GM19023 (cell line): Measurements from ENCODE around the gene POU2F1.

Experiments used
- ATAC-seq: cut with Tn5 transposase; IDR thresholded peaks from one replicate; pipeline ENCODE4 v1.9.1; 2021; ENCODE audit warnings: mild to moderate bottlenecking, moderate library complexity; ENCODE audit not compliant: unreplicated experiment

POU2F1 gene

DNA sequence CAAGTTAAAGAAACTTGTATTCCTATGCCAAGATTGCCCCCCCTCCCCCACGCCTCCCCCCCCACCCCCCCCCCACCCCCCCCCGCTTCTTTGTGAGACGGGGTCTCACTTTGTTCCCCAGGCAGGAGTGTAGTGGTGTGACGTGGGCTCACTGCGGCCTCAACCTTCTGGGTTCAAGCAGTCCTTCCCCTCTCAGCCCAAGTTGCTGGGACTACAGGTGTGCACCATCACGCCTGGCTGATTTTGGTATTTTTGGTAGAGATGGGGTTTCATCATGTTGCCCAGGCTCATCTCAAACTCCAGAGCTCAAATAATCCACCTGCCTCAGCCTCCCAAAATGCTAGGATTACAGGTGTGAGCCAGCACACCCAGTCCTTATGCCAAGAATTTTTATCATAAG is 136.6 kb downstream of the POU2F1 start:
- no peak for ATAC-seq

DNA sequence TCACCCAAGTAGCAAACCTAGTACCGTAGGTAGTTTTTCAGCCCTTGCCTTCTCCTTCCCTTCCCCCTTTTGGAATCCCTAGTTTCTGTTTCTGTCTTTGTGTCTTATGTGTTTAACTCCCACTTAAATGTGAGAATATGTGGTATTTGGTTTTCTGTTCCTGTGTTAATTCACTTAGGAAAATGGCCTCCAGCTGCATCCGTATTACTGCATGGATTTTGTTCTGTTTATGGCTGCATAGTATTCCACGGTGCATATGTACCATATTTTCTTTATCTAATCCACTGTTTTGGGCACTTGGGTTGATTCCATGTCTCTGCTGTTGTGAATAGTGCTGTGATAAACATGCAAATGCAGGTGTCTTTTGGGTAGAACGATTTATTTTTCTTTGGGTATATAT is 138.6 kb downstream of the POU2F1 start:
- ATAC-seq: no peak

DNA sequence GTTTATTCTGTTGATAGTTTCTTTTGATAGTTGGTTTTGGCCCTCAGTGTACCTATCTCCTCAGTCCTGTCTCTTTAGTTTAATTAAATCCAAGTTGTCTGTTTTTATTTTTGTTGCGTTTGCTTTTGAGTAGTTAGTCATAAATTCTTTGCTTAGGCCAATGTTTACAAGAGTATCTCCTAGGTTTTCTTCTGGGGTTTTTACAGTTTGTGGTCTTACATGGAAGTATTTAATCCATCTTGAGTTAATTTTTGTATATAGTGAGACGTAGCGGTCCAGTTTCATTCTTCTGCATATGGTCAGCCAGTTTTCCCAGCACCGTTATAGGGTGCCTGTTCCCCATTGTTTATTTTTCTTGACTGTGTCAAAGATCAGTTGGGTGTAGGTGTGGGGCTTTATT is 139.4 kb downstream of the POU2F1 start:
- ATAC-seq: no peak

DNA sequence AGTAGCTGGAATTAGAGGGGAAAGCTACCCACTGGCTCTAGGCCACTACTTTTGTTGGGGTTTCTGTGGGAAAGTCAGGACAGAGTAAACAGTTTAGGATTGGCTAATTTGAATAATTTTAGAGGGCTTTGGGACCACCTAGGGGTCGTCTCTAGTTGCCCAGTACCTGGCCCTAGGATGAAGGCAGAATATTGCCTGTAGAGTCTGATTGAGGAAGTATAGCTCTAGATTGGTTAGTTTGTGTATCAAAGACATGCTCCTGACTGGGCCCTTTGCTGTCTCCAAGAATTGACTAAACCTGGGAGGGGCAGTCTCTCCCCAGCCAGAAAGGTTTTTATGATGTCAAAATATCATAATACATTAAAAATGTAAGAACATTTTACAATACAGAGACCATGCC is 142.0 kb downstream of the POU2F1 start:
- ATAC-seq: no peak

DNA sequence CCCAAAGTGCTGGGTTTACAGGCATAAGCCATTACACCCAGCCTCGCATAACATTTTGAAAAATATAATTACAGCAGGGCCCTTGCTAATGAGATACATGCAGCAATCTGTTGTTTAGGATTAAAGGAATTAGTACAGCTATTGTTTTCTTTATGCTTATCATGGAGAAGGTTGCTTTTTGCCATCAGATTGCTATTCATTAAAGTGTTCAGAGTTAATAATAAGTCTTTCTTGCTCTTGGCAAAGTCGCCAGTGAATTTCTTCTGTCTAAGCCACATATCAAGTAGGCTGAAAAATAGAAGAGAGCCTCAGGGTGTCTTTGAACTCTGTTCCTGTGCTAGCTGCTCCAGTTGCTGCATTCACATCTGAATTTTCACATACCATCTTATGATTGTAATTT is 144.1 kb downstream of the POU2F1 start:
- ATAC-seq: no peak

DNA sequence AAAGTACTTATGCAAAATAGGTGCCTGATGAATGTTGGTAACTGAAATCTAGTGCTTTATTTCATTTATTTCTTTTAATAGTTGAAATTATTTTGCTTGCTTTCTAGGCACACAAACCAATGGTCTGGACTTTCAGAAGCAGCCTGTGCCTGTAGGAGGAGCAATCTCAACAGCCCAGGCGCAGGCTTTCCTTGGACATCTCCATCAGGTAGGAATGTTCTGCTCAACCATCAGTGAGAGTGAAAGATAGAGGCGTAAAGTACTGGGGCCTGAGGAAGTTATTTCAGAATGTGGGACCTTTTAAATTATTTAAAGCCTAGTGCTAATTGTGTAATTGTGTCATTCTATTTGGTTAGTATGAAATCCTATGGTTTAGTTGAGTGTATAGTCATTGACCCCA is 144.7 kb downstream of the POU2F1 start:
- no peak for ATAC-seq

DNA sequence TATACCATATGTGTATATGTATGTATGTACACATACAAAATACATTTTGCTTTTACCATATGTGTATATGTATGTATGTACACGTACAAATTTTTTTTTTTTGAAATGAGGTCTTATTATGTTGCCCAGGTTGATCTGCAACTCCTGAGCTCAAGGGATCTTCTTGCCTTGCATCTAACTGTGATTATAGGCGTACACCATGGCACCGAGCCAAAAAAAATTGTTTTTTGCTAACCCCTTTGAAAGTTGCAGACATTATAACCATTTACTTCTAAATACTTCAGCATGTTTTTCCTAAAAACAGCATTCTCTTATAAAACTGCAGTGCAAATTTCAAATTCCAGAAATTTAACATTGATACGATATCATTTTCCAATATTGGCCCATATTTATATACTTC is 147.0 kb downstream of the POU2F1 start:
- no peak for ATAC-seq

DNA sequence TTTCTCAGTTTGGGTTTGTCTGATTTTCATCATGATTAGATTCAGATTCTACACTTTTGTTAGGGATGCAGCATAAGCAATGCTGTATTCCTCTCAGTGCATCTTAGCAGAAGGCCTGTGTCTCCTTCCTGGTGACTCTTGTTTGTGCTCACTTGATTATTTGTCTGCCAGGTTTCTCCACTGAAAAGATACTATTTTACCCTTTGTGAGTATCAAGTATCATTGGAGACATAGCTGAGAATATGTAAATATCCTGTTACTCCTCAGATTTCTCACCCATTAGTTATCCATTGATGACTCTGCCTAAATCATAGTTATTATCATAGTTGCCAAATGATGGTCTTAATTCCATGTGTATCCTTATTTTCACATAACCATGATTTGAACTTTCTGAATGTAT is 148.5 kb downstream of the POU2F1 start:
- ATAC-seq: no peak

DNA sequence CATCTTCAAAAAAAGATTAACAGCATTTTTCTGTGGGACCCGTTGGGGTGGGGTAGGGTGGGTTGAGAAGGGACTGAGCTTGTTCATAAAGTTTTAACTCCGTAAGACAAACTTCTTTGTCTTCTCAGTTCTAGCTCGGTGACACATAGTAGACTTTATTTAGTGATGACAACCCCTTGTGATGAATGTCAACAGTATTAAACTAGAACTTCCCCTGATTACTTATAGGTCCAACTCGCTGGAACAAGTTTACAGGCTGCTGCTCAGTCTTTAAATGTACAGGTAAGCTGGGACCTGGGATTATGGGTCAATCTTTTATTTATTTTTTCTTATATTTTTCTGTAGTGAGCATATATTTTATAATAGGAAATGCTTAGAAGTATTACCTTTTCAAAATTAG is 149.2 kb downstream of the POU2F1 start:
- no peak for ATAC-seq

DNA sequence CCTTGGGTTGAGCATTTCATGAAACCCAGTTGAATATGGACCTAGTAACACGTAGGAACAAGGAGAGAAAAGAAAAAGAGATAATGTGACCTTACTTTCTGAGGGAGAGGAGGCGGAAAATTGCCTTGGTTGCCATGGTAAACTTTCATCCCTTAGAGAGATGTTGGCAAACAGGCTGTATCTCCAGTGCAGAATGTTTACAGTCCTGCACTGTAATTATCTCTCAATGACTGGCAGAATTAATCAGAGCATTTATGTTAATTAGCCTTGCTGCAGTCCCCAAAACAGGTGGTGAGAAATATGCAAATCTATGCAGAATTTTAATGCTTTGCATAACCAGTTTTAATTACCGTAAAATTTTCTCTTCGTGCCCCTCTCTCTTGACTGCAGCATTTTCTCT is 150.3 kb downstream of the POU2F1 start:
- no peak for ATAC-seq

DNA sequence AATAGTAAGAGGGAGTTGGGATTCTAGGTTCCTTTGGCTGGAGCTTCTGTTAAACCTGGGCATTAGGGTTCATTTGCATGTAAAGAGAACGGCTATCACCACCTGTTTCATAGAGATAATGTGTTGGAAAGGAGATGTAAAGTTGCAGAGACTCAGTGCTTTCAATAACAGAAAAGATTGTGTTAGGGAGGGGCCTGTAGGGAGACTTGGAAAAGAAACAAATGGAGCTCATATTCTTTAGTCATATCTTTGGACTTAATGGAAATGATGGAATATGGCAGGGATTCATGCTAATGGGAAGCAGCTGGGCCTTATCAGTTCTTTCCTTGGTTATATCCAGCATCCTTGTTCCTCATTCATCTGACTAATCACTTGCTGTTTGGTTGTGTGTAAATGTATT is 152.7 kb downstream of the POU2F1 start:
- ATAC-seq: no peak

DNA sequence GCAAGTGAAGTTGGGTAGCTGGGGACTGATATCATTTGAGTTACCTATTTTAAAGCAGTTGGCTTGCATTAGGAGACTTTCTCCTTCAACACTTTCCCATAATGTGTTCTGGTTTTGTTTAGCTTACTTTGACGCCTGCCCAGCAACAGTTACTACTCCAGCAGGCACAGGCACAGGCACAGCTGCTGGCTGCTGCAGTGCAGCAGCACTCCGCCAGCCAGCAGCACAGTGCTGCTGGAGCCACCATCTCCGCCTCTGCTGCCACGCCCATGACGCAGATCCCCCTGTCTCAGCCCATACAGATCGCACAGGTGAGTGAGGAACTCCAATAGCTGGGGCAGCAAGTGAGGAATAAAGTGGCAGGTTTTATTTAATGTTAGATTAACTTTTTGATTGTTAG is 153.3 kb downstream of the POU2F1 start:
- no peak for ATAC-seq

DNA sequence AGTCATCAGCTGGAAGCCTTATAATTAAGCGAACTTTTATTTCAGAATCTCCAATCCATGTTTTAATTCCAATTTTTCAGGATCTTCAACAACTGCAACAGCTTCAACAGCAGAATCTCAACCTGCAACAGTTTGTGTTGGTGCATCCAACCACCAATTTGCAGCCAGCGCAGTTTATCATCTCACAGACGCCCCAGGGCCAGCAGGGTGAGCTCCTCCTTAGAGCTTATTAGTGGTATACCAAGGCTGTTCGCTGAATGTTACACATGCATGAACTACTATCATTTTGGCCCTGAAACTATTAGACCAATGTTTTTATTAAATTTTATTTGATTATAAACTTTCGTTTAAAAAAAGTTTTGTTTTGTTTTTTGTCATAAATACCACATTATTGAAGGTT is 155.3 kb downstream of the POU2F1 start:
- ATAC-seq: no peak

DNA sequence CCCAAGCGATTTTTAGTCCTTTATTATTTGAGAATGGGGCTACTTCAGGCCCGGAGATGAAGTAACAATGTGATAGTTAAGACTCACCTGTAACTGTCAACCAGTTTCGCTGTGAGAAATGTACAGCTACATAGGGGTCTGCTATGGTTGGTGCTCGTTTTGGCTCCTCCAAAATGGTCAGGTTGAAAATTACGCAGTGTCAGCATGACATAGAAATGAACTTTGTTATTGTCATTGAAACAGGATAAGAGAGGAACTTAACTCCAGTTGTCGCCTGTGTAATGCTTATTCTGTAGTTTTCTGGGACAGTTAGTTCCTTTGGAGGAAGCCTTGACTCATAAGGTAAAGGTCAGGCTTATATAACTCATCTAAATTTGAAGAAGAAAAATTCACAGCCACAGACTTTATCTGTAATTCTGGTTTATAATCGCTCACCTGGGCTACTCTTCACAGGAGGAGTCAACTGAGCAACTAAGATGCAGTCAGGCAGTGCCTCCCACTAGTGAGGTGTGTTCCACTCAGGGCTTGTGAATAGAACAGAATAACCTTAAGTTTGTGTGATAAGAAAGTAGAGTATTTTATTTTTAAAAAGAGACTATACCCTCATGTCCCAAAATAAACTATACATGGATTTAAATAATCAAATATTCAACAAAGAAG is 166.7 kb downstream of the POU2F1 start:
- ATAC-seq: no peak

DNA sequence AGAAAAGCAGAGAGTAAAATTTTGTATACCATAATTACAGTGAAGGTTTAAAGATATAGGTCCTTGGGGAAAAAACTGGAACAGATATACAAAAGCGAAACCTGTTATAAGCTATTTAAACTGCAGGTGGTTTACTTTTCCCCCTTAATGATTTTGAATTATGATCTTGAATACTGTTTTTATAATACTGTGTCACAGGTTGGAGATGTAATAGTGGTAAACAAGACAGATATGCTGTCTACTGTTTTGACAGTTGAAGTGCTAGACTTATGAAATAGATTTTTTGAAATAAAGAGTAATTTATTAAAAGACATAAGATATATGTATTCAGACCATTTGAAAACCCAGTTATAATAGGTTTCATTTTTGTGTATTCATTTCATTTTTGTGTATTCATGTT is 168.3 kb downstream of the POU2F1 start:
- ATAC-seq: no peak

DNA sequence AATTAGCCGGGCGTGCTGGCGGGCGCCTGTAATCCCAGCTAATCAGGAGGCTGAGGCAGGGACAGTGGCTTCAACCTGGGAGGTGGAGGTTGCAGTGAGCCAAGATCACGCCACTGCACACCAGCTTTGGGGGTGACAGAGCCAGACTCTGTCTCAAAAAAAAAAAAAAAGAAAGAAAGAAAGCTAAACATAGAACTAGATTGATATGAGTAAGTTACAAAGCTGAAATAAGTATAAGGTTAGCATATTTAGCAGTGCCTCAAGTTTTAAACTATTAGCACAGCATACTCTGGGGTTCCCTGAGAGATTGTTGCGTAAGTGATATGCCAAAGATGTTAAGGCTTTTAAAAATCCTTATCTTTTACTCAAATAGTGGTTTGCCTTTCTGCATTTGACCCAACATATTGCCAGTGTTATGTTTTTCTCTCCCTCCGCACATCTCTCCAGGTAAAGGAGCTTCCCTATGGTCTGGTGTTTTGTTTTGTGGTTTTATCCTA is 171.6 kb downstream of the POU2F1 start:
- no peak for ATAC-seq

DNA sequence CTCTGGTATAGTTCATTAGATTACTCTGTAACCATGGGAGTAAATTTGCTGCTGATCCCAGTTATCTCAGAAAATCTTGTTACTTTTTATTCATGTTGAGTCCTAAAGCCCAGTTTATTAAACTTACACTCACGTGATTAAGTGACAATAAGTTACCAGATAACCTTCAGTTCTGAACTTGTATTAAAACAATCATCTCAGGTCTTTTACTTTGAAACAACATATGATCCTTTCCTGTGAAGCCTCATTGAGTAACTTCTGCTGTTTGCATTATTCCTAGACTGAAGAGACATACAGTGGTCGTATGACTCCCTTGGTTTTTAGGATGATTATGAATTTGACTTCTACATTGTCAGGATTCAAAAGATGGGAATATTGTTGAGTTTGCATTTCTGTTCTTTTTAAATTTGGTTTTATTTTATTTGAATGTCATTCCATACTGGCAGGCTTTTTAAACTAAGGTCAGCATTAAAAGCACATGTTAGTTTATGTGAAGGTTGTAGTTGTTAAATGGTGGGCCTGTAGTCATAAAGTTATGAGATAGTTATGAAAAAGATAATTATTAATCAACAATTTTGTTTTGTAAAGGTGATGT is 179.8 kb downstream of the POU2F1 start:
- ATAC-seq: no peak

DNA sequence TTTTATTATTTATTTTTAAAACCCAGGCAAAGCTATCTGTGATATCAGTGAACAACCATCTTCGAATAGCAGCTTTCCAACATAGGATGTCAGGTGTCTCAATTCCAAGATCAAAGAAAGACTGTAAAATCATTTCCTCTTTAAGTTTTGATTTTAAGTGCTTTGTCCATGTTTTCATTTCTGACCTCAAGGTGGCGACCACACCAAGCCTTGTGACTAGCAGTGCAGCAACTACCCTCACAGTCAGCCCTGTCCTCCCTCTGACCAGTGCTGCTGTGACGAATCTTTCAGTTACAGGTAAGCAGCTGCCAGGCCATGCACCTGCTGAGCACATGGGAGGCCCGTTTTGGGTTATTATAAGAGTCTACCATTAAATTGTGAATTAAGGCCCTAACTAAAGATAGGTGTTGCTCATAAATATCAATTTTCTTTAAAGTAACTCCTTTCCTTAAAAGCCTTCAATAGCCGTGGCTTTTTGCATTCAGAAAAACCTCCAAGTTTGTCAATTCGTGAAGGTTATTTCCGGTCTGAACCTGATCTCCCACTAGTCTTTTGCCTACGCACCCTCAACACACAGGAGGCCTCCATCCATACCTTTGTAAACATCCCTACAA is 180.7 kb downstream of the POU2F1 start:
- ATAC-seq: no peak

DNA sequence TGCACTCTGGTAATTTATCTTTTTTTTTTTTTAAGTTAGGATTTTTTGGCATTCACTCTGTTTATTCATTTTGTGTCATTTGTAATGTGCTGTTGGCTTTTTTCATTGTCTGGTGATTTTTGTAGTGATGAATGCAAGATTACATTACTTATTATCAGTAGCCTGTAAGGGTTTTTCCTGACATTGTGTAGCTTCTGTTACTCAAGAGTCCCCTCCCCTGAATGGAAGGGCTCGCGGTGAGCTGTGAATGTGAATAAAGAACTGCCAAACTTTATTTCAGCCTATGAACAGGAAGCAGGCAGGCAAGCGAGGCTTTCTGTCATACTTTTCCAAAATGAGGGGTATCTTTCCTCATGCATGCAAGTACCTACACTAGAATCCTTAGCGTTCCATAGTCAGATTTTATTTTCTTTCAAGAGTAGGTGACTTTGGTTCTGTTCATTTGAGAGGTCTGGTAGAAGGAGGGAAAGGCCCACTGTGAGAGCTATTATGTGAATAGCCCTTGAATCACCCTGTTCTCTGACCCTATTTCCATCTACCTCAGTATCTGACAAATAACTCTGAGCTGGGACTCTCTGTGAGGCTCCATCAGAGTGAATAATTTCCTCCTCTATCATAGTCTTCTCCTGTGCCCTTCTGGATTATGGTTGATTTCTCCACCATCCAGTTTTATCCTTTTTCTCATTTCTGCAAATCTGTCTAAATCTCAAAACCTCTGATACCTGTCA is 183.6 kb downstream of the POU2F1 start:
- ATAC-seq: no peak

DNA sequence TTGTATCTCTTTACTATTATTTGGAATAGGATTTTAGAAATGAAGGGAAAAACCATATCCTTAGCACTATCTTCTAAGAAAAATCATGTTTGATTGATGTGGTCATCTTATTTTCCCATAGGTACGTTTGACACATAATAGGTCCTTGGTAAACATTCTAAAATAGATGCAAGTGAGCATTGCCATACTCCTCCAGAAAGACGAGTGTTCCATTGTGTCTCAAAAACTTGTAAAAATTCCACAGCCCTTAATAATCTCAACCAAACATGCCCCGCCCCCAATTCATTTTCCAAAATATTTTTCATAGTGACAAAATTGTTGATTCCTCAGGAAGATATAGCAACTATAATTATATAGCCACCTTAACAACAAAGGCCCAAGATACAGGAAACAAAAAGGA is 184.2 kb downstream of the POU2F1 start:
- no peak for ATAC-seq

DNA sequence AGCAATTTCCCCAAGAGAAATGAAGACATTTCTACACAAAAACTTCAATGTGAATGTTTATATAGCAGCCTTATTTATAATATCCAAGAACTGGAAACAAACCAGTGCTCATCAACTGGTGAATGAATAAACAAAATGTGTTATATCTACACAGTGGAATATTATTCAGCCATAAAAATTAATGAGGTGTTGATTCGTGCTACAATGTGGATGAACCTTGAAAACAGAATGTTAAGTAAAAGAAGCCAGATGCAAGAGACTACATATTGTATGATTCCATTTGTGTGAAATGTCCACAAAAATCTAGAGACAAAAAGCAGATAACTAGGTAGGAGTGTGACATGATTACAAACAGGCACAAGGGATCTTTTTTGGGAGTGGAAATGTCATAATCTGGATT is 187.7 kb downstream of the POU2F1 start:
- no peak for ATAC-seq

DNA sequence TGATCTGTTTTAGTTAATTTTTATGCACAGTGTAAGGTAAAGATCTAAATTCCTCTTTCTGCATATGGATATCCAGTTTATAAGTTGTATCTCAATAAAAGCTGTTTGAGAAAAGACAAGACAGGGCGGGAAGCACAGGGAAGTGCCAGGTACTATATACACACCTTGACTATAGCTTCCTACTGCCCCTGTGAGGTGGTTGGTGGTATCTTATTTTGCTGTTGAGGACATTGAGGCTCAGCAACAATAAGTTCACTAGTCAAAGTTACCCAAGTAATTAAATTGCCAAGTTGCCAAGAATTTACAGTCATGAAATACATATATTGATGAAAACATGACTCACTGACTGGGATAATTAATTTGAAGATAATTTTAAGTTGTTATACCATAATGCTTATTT is 188.5 kb downstream of the POU2F1 start:
- ATAC-seq: no peak
